PC-9 (cell line): ENCODE results near the gene SNUPN. TPM values are rescaled to one million over a fixed set of nuclear protein-coding genes. Genes with fewer than 3 reads are reported as not detected.

ENCODE experiments used
- BruUV-seq: library from RNA; stranded (reverse); fragments of 400-500 nt; replicated peaks from 2 replicates; lab custom pipeline; 2021; lab: Mats Ljungman, UMichigan
- CTCF ChIA-PET: fragments of 300-600 bp; sonication (Branson Sonifier 250); formaldehyde crosslinking; loops from one replicate; lab custom pipeline; 2022; ENCODE audit warnings: antibody characterized with exemption; lab: Charles Lee
- POLR2A ChIA-PET: fragments of 300-600 bp; sonication (Branson Sonifier 250); formaldehyde crosslinking; loops from one replicate; lab custom pipeline; 2022; ENCODE audit warnings: antibody characterized with exemption; ENCODE audit not compliant: unreplicated experiment; lab: Charles Lee
- DNase-seq, 2 experiments: peaks; one replicate each; pipeline versions ENCODE4 v3.0.0 to v3.0.0-alpha.2; 2015 to 2022; ENCODE audit warnings: mixed read lengths in 1 of 2
- H2AFZ ChIP-seq: fragments of 200-600 bp; sonication (generic); 2 replicates; pipeline ENCODE4 v1.8.1; 2017; ENCODE audit warnings: antibody characterized with exemption
- H3F3A ChIP-seq: fragments of 200-600 bp; sonication (generic); 2 replicates; pipeline ENCODE4 v1.8.1; 2017; ENCODE audit warnings: antibody characterized with exemption, mild to moderate bottlenecking, low read depth; ENCODE audit not compliant: insufficient read depth
- H3K27ac ChIP-seq: fragments of 200-600 bp; sonication (generic); 2 replicates; pipeline ENCODE4 v1.6.1; 2016; ENCODE audit warnings: mixed run types
- H3K27me3 ChIP-seq: fragments of 200-600 bp; sonication (generic); 2 replicates; pipeline ENCODE4 v1.6.1; 2016; ENCODE audit warnings: low read depth, mixed run types; ENCODE audit not compliant: insufficient read depth
- H3K36me3 ChIP-seq: fragments of 200-600 bp; sonication (generic); 2 replicates; pipeline ENCODE4 v1.6.1; 2016; ENCODE audit warnings: low read depth, mixed run types
- H3K4me1 ChIP-seq: fragments of 200-600 bp; sonication (generic); replicated peaks from 2 replicates; pipeline ENCODE4 v1.6.1; 2016; ENCODE audit warnings: mixed run types; ENCODE audit not compliant: insufficient read depth
- H3K4me2 ChIP-seq: fragments of 200-600 bp; sonication (generic); 2 replicates; pipeline ENCODE4 v1.6.1; 2017; ENCODE audit warnings: mixed run types
- H3K4me3 ChIP-seq: fragments of 200-600 bp; sonication (generic); 2 replicates; pipeline ENCODE4 v1.6.1; 2016; ENCODE audit warnings: mixed run types
- H3K79me2 ChIP-seq: fragments of 200-600 bp; sonication (generic); 2 replicates; pipeline ENCODE4 v1.6.1; 2017; ENCODE audit warnings: low read depth, mixed run types
- H3K9me2 ChIP-seq: fragments of 200-600 bp; sonication (generic); 2 replicates; pipeline ENCODE4 v1.8.1; 2017; ENCODE audit warnings: mild to moderate bottlenecking; ENCODE audit not compliant: insufficient read depth
- H3K9me3 ChIP-seq: fragments of 200-600 bp; sonication (generic); 2 replicates; pipeline ENCODE4 v1.8.1; 2016; ENCODE audit warnings: low read depth; ENCODE audit not compliant: insufficient read depth
- H4K20me1 ChIP-seq: fragments of 200-600 bp; sonication (generic); 2 replicates; pipeline ENCODE4 v1.8.1; 2017; ENCODE audit not compliant: insufficient read depth
- CTCF ChIP-seq: fragments of 200-600 bp; sonication (generic); conservative IDR thresholded peaks from 2 replicates; pipeline ENCODE4 v1.6.1; 2017; ENCODE audit warnings: mixed run types, antibody characterized with exemption, mild to moderate bottlenecking, moderate library complexity
- EZH2 ChIP-seq: fragments of 200-600 bp; sonication (generic); IDR thresholded peaks from 2 replicates; pipeline ENCODE4 v1.8.0; 2017; ENCODE audit warnings: antibody characterized with exemption, low read depth
- intact Hi-C: fragments of 100-400 bp; cut with micrococcal nuclease; formaldehyde crosslinking; loops from one replicate; pipeline ENCODE4 v1.10.0; 2022; ENCODE audit not compliant: unreplicated experiment
- total RNA-seq: library from RNA; stranded (reverse); gene quantifications from 2 replicates; pipeline ENCODE4 v1.2.3, GENCODE V29; 2021

Gene SNUPN
- total RNA-seq, 1 experiment from 2014 or later: 40.0 TPM

GRCh38 chr15:75661756-75662140 lies 36.2 kb upstream of the SNUPN start:
- intact Hi-C loops: loop anchor here (1.0 kb wide), 1 partner anchor 10 kb away; no protein-coding TSS in a partner anchor
- BruUV-seq: no TSS peak
- Histone ChIP-seq H3K36me3 (no peaks in the 10 kb centered on the region), H3K9me3 (no peaks in the 10 kb centered on the region), H3K27me3 (no peaks in the 10 kb centered on the region), H3K4me3 (peak overlapping the region; percentile 23; the same call in 1 of the 2 replicates), H3F3A (peaks cover 57% of the 10 kb centered on the region), H3K27ac (peak overlapping the region; percentile 85), H3K4me1 (peaks cover 66% of the 10 kb centered on the region), H3K79me2 (peaks cover 7% of the 10 kb centered on the region), H3K9me2 (no peaks in the 10 kb centered on the region), H3K4me2 (peak overlapping the region; percentile 70), H2AFZ (no peak overlapping the region), H4K20me1 (no peaks in the 10 kb centered on the region)
- ChIA-PET CTCF (no interaction called here), POLR2A (interaction anchor here (0.6 to 1.4 kb wide), 4 partner anchors 11 to 707 kb away, joined by 7 to 14 read pairs (median 10); partner anchors contain the start of gene IMP3)
- DNase-seq: no peak
- no peak for TF ChIP-seq EZH2
- no peak for TF ChIP-seq CTCF

GRCh38 chr15:75661100-75661755 lies 35.7 kb upstream of the SNUPN start:
- H3K27ac ChIP-seq: peak overlapping the region; percentile 85
- peak overlapping the region; percentile 23; the same call in 1 of the 2 replicates for H3K4me3 ChIP-seq
- TF ChIP-seq CTCF: no peak
- no peak for TF ChIP-seq EZH2
- peak overlapping the region; percentile 70 for H3K4me2 ChIP-seq
- H3K27me3 ChIP-seq: no peaks in the 10 kb centered on the region
- BruUV-seq: TSS peak; percentile 88
- CTCF ChIA-PET: interaction anchor here (0.6 to 1.2 kb wide), 3 partner anchors 10 to 302 kb away, joined by 3 to 4 read pairs (median 3); a partner anchor contains a TSS
- POLR2A ChIA-PET: interaction anchor here (0.5 to 1.4 kb wide), 13 partner anchors 8 to 1264 kb away, joined by 3 to 14 read pairs (median 6); partner anchors contain the start of gene IMP3
- H3K9me3 ChIP-seq: no peaks in the 10 kb centered on the region
- H3K36me3 ChIP-seq: no peaks in the 10 kb centered on the region
- H3K4me1 ChIP-seq: peaks cover 60% of the 10 kb centered on the region
- no peaks in the 10 kb centered on the region for H4K20me1 ChIP-seq
- peak; percentile 82 to 91 for DNase-seq
- H3F3A ChIP-seq: peaks cover 52% of the 10 kb centered on the region
- intact Hi-C loops: loop anchor here (1.0 kb wide), 1 partner anchor 10 kb away; no protein-coding TSS in a partner anchor
- no peaks in the 10 kb centered on the region for H3K9me2 ChIP-seq
- H3K79me2 ChIP-seq: peaks cover 8% of the 10 kb centered on the region
- H2AFZ ChIP-seq: no peak overlapping the region; the same call in 1 of the 2 replicates

GRCh38 chr15:75659928-75660645 lies 34.6 kb upstream of the SNUPN start:
- Histone ChIP-seq H3K27ac (no peak overlapping the region), H3K4me1 (peaks cover 49% of the 10 kb centered on the region), H2AFZ (no peak overlapping the region), H3K4me3 (no peak overlapping the region), H3F3A (peaks cover 45% of the 10 kb centered on the region), H3K9me3 (no peaks in the 10 kb centered on the region), H3K4me2 (peak overlapping the region; percentile 48), H3K79me2 (peaks cover 18% of the 10 kb centered on the region), H3K27me3 (no peaks in the 10 kb centered on the region), H3K9me2 (no peaks in the 10 kb centered on the region), H4K20me1 (peaks cover 6% of the 10 kb centered on the region; the same call in 1 of the 2 replicates), H3K36me3 (0 out of 2 replicates have a peak, but pooled peaks cover 4% of the 10 kb centered on the region)
- TF ChIP-seq EZH2 (no peak), CTCF (no peak)
- DNase-seq: no peak
- intact Hi-C loops: no loop called here
- ChIA-PET POLR2A (no interaction called here), CTCF (interaction anchor here (1.2 kb wide), 1 partner anchor 9 kb away, joined by 4 read pairs; no protein-coding TSS in a partner anchor)
- no TSS peak for BruUV-seq
